GOT3 (cell line): ENCODE measurements around the gene RFX6.
"Not testable (repeated sequence)": the region's sequence is repeated elsewhere in the genome, so short reads cannot be mapped to it uniquely, and the experiment has no call there.

Experiments
- DNase-seq: peaks from one replicate; lab custom pipeline; 2025; ENCODE audit warnings: mixed read lengths; lab: John Stamatoyannopoulos, UW

The RFX6 gene, protein sequence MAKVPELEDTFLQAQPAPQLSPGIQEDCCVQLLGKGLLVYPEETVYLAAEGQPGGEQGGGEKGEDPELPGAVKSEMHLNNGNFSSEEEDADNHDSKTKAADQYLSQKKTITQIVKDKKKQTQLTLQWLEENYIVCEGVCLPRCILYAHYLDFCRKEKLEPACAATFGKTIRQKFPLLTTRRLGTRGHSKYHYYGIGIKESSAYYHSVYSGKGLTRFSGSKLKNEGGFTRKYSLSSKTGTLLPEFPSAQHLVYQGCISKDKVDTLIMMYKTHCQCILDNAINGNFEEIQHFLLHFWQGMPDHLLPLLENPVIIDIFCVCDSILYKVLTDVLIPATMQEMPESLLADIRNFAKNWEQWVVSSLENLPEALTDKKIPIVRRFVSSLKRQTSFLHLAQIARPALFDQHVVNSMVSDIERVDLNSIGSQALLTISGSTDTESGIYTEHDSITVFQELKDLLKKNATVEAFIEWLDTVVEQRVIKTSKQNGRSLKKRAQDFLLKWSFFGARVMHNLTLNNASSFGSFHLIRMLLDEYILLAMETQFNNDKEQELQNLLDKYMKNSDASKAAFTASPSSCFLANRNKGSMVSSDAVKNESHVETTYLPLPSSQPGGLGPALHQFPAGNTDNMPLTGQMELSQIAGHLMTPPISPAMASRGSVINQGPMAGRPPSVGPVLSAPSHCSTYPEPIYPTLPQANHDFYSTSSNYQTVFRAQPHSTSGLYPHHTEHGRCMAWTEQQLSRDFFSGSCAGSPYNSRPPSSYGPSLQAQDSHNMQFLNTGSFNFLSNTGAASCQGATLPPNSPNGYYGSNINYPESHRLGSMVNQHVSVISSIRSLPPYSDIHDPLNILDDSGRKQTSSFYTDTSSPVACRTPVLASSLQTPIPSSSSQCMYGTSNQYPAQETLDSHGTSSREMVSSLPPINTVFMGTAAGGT

DNA sequence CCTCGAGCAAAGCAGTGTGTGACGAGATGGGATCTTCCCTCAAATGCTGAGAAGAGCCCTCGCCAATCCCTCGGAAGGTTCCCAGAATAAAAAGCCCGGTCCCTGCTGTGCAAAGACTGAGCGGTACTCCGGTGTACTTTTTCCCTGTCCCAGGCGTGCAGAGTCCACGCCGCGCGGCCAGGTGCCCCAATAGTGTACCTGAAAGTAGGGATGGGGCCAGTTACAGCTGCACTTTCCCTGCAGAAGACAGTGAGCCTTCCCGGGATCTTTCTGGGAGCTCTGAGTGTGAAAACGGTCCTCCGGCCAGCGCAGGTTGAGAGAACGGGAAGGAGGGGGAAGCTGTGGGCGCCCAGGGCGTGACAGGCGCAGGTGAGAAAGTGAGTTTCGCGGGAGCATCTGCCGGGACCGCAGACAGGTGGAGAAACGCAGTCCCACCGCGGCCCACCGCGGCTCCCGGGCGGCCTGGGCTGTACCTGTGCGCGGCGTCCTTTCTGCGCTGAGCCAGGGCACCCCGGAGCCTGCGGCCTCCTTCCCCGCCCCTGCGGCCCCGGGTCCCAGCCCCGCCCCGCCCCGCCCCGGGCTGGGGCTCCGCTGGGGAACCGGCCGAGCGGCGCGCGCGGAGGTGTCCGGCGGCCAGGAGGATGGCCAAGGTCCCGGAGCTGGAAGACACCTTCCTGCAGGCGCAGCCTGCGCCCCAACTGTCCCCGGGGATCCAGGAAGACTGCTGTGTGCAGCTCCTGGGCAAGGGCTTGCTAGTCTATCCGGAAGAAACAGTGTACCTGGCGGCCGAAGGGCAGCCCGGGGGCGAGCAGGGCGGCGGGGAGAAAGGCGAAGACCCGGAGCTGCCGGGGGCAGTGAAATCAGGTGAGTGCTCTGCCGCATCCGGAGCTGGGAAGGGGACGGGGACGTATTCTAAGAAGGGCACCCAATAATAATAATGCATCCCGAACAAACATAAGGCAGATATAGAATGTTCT is at the start of gene RFX6:
Gene RFX6, plus strand, starts transcription at position 608 of the 977 bp plus-strand sequence. Its CDS starts 34 bp downstream, at position 642.
- DNase-seq = no peak

DNA sequence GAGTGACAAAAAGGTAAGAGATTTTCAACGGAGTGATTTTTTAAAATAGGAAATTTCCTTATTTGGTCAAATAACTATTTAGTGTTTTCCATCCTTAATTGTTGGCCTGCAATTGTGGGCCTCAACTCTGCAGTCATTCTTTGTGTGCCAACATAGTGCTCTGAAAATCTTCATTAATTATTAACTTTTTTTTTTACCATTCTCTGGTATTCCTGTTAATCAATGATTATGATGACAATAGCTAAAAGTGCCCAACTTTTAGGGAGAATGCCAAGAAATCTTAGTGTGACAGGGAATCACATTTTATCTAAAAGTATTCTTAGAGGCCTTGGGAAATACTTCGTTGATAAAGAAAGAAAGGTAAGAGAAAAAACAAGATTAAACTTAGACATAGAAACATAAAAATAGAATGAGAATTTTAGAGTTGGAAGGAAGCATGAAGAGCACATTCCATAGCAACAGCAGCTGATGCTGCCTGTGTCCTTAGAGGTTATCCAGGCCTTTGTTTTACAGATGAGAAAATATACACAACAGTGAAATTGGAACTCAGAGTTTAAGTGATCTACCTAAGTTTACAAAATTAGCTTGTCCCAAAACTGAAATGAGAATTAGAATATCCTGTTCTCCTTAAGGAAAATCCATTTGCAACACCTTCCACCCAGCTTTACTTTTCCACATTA is 49.3 kb upstream of the RFX6 start:
- DNase-seq = no peak

DNA sequence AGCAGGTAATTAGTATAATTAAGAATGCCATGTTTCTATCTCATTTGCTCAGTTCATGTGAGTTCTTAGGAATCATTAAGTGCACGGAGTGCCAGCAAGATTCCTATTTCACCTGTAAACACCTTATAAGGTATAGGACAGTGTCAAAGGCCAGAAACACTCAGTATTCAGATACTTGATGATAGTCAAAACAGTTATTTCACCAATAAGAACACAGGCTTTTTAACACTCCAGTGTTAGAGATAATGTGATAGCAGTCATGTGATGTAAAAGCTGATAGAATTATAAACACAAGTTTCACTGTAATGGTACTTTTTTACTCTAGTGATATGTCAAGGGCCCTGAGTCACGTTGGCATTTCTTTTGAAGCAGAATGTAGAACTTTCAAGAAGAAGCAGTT is 48.1 kb upstream of the RFX6 start, which contains the start of gene GPRC6A:
Gene GPRC6A, minus strand, starts transcription at position 101 of the 400 bp plus-strand sequence. Its CDS starts 70 bp downstream, at position 31.
- no peak for DNase-seq

DNA sequence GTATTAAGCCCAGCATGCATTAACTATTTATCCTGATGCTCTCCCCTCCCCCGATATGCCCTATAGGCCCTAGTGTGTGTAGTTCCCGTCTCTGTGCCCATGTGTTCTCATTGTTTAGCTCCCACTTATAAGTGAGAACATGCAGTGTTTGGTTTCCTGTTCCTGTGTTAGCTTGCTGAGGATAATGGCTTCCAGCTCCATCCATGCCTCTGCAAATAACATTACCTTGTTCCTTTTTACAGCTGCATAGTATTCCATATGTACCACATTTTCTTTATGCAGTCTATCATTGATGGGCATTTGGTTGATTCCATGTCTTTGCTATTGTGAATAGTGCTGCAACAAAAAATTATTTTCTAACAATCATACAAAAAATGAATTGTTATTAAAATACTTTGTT is 42.5 kb upstream of the RFX6 start:
- not testable (repeated sequence) for DNase-seq

DNA sequence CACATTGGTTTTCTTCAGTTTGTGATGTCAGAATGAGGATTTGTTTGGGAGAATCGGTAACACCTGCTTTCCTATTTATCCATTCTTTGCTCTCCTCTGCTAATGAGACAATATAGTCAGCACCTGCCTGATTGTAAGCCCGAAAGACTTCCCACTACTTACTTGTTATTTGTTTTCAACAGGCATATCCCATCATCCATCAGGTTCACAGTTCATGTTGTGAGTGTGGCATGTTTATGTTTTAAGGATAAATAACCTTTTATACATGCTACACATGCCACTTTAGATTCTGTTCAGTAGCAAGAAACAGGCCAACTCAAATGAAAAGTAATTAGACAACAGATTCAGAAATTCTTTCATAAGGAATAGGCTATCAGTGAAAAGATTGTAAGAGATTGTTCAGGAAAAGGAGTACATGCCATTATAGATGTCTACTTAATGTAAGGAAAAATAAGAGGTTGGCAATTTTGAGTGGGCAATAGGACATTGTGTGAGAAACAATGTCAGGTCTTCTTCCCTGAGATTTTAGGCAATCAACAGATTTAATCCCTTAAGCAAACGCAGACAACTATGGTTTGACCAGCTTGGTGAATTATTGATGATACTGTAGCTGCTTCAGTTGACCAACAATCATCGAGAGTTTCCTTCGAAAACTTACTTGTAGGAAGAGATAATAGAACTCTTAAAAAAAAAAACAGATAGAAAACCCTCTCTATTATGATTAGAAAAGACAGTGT is 40.3 kb upstream of the RFX6 start:
- DNase-seq = no peak

DNA sequence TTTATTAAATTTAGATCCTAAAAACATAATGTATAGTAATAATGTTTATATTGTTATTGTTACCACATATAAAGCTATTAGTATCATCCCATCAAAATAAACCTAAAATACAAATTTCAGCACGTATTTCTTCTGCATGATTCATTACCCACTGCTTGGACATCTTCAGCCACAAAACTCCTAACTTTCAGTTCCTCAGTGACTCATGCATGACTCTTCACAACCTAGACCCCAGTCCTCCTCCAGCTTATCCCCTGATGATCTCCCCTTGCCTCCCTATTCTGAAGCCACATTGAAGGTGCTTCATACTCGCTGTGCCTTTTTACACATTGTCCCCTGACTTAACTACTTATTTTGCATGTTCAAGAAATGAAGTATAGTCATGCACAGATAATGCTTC is 37.0 kb upstream of the RFX6 start:
- DNase-seq = no peak

DNA sequence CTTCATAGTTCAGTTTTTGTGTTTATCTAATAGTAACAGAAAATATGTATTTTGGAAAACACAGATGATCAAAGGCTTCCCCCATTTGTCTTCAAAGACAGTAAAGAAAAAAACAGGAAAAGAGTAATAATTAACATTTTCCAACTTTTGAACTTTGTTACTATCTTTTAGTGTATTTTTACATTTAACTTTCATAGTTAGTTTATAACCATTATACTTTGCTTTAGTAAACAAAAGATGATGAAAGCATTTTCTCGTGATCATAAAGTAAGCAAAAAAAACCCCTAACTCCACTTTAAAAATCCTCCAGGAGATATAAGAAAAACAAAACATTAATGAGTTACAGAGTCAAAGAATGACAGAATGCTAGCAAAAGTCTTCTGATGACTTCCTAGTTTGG is 34.6 kb upstream of the RFX6 start:
- DNase-seq = no peak

DNA sequence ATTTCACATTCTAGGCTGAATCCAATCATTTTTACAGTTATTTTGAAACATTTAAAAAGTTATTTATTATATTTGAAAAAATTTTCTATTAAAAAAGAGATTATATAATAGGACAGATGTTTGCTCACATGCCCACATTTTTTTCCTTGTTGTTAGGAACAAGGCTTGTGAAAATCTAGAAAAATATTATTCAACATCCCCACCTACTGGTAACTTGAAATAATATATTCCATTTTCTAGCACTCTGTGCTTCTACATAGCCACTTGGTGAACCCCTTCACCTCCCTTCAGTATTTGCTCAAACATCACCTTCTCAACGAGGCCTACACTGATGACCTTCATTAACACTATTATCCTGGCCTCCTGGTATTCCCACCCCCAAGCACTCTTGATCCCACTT is 29.8 kb upstream of the RFX6 start:
- no peak for DNase-seq

DNA sequence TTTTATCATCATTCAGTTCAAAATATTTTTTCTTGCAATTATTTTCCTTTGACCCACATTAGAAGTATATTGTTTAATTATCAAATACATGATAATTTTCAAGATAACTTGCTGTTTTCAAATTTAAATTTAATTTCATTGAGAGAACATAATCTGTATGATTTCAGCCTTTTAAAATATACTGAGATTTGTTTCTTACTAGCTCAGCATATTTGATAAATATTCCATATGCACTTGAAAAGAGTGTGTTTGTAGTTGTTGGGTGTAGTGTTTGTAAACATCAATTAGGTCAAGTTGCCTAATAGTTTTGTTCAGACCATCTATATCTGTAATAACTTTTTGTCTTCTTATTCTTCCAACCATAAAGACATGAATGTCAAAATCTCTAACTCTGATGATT is 19.0 kb upstream of the RFX6 start:
- no peak for DNase-seq

DNA sequence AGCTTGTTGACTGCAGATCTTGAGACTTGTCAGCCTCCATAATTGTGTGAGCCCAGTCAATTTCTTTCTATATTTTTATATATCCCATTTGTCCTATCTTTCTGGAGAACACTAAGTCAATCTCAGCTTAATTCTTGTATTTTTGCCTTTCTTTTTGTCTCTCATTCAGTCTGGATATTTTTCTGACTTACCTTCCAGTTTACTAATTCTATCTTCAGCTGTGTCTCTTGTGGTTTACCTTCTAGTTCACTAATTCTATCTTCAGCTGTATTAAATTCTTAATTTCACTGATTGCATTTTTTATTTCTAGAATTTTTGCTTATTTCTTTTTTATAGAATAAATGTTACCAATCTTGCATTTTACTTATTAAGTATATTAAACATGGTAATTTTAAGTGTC is 17.8 kb upstream of the RFX6 start:
- no peak for DNase-seq

DNA sequence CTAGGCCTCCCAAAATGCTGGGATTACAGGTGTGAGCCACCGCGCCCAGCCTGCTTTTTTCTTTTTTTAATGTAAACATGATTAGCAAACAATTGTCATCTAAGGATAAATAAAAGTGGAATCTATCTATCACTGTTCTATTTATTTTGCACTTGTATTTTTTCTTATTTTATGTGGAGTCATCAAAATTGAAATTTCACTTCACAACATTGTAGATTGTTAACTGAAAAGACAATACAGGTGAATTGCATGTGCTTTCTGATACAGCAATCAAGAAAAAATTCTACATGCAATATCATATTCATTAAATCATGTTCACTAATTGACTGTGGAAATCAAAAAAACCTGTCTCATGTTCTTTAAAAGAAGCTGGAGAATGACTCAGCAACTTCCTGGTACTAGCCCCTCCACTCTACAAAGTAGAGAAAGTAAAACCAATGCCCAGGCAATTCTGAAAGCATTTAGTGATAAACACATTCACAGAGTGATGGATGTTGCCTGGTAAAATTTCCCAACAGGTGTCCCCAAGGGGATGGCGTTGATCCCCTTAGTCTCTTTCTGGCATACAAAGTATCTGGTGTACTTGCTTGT is 10.7 kb upstream of the RFX6 start:
- DNase-seq = no peak

DNA sequence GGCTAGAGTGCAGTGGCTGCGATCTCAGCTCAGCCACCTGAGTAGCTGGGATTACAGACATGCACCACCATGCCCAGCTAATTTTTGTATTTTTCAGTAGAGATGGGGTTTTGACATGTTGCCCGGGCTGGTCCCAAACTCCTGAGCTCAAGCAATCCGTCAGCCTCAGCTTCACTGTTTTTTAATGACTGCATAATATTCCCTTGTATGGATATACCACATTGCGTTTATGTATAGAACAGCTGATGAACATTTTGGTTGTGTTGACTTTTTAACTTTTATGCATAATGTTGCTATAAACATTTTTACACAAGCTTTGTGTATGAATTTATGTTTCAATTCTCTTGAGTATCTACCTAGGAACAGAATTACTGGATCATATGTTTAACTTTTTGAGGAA is 4.3 kb upstream of the RFX6 start:
- DNase-seq = no peak

DNA sequence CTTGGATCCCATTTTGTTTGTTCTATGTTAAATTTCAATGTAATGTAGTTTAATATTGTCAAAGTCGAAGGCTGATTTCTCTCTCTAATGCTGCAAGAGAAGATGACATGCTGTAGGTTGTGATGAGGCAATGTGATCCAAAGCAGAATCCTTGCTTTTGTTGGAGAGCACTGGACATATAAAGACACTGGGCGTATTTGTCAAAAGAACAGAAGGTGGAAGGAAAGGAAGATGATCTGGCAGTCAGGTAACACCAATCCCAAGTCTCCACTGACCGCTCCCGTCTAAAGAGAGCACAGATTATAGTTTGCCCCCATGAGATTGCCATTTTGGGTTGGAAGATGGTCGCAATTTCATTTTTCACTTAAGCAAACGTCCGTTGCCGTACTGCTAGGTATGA is 935 bp upstream of the RFX6 start:
- no peak for DNase-seq

DNA sequence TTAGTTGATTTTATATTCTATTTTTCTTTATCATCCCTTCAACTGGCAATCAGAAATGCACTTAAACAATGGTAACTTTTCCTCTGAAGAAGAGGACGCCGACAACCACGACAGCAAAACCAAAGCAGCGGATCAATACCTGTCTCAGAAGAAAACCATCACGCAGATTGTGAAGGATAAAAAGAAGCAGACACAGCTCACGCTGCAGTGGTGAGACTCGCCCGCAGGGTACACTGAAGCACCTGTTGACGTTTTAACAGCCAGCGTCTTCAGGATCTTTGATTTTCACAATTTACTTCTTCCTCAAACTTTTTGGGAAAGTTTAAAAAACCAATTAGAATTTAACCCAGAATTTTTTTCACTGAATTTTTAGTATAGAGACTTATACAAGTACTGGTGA is 701 bp downstream of the RFX6 start:
- no peak for DNase-seq

DNA sequence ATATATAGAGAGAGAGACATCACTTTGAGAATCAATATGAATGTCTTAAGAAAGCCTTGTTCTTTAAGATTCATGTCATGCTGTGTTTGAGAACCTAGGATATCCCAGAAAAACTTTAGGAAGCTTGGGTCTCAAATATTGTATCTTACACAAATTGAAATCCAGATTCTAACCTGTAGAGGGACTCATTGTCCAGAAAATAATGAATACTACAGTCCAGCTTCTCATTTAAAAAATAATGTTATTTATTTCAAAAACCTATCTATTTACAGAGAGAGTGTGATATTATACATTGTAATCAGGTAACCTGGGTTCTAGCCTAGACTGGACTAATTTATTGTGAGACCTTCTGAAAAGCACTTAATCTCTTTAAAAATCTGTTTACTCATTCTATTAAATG is 4.2 kb downstream of the RFX6 start:
- DNase-seq = no peak

DNA sequence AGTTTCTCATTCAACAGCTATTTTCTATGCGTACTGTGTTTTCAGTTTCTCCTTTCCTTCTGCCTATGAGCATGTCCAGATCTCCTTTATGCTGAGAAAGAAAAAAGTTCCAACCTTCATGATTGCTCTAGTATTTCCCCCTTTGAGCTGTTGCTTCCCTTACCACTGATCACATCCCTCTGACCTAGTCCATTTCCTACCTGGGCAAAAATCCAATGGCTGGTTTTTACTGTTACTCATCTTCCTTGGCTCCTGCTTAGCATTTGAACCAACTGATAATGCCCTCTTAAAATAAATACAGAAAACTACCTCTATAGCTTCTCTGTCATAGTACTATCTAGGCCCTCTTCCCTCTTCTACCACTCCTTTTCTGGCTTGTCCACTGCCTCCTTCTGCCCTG is 6.0 kb downstream of the RFX6 start:
- DNase-seq = no peak

DNA sequence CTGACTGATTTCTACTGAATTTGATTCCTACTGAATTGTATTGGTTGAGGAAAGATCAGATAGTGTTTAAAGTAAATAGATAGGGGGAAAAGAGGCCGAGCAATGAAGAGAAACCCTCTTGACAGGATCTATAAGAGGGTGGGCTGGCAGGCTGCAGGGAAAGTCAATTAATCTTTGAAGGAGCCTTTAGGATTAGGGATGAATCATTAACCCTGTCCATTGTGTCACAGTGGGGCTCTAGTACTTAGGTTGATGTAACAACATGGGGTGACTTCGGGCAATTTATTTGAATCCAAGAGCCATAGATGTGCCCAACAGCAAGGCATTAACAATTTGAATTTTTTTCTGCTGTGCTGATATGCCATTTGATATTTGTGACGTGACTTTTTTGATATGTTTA is 7.5 kb downstream of the RFX6 start:
- no peak for DNase-seq

DNA sequence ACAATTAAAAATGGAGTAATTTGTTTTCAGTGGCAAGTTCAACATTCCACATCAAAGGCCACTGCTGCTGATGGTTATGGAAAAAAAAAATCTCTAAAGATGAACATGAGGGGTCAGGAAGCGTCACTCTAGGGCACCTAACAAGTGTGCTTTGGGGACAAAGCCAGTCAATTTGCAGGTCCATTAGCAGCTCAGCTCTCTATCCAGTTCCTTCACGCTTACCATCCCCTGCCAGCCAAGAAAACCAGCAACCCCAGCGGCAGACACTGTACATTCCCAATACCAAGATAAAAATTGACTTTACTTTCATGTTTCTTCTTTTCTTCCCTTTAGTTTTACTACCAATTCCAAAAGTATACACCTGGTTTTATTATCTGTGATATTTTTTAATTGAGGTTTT is 10.1 kb downstream of the RFX6 start:
- no peak for DNase-seq

DNA sequence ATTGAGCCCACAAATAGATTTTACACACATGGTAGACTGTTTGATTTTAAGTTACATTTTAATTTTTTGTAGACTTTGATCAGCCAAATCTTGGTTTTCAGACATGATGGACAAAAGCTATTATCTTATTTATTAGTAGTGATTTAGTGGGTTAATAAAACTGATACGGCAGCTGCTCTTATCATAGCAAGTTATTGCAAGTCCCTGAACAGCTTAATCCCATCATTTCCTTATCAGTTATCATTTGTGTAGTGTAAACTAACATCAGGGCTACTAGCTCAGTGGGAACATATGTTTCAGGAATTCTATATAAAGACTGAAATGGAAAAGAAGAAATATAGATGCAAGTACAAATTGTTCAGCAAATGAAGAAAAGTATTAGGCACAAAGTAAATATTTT is 10.9 kb downstream of the RFX6 start:
- DNase-seq = no peak

DNA sequence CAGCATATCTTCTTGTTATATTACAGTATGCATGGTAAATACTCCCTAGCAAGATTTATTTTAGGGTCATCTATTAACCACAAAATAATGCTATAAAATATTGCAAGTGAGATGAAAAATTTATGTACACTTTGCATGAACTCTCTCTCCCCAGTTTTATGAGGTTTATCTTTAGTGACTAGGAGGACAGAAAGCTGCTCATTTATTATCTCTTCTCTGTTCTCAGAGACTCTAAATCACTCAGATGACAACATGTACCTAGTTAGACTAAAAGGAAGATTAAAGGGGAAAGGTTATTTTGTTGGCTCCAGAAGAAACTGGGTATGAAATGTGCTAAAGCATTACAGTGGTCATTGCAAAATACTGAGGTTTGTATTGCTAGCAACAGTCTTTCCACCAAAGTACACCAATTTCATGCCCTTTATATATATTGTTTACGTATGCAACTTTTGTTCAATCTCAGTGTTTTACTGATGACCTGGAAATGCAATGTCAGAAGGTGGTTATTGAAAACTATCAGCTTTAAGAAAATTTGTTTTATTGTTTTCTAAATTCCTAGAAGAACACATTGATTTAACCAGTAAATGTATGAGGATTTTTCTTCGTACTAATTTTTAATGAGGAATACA is 11.8 kb downstream of the RFX6 start:
- DNase-seq = no peak
